Measurements from ENCODE around the gene CUBN. TPM values are rescaled to one million over a fixed set of nuclear protein-coding genes. Genes with fewer than 3 reads are reported as not detected.

CUBN gene
- total RNA-seq, 1 donor from 2014 or later = 1.0 TPM

DNA sequence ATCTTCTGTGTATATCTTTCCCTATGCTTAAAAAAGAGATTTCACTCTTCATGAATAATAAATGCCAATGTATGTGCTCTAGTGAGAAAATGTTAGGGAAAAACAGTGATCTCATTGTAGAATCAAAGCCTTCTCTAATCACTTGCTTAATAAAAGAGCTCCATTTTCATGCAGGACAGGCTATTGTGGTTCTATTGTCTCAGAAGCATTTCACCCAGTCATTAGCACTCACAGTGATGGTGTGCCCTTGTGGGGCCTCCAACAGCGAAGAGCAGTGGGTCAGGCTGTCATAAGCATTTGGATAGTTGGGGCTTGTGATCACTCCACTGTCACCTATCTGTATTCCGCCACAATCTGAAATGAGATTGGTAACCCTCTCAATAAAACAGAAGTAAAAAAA lies 228.5 kb downstream of the CUBN start:
- Mint-ChIP-seq H3K27me3 (peaks cover 4% of the 10 kb centered on the region), H3K4me3 (no peak overlapping the region), H3K4me1 (ENCODE audit: unreplicated experiment) (peaks cover 12% of the 10 kb centered on the region), H3K9me3 (peaks cover 22% of the 10 kb centered on the region), H3K36me3 (peaks cover 5% of the 10 kb centered on the region), H3K27ac (no peak overlapping the region)
- TF ChIP-seq, protein P1, sequence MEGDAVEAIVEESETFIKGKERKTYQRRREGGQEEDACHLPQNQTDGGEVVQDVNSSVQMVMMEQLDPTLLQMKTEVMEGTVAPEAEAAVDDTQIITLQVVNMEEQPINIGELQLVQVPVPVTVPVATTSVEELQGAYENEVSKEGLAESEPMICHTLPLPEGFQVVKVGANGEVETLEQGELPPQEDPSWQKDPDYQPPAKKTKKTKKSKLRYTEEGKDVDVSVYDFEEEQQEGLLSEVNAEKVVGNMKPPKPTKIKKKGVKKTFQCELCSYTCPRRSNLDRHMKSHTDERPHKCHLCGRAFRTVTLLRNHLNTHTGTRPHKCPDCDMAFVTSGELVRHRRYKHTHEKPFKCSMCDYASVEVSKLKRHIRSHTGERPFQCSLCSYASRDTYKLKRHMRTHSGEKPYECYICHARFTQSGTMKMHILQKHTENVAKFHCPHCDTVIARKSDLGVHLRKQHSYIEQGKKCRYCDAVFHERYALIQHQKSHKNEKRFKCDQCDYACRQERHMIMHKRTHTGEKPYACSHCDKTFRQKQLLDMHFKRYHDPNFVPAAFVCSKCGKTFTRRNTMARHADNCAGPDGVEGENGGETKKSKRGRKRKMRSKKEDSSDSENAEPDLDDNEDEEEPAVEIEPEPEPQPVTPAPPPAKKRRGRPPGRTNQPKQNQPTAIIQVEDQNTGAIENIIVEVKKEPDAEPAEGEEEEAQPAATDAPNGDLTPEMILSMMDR (conservative IDR thresholded peaks at IDR 0.05) = no peak
- DNase-seq (ENCODE audit: extremely low spot score, unreplicated experiment) = no peak

DNA sequence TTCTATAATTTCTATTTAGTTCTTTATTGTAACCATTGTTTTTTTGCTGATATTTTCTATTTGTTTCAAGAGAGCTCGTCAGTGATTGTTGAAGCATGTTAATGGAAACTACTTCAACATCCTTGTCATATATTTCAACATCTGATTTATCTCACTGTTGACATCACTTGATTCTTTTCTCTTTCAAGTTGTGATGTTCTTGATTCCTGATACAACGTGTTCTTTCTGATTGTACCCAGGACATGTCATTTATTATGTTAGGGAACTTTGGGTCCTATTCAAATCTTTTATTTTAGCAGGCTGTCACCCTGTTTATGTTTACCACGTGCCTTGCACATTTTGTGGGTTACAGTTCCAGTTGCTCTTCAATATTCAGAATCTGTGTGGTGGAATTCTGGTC lies 232.6 kb downstream of the CUBN start:
- DNase-seq (ENCODE audit: extremely low spot score, unreplicated experiment) = no peak
- no peaks in the 10 kb centered on the region for H3K27me3 Mint-ChIP-seq
- H3K4me3 Mint-ChIP-seq = no peak overlapping the region
- no peak overlapping the region for H3K27ac Mint-ChIP-seq
- H3K9me3 Mint-ChIP-seq = peaks cover 20% of the 10 kb centered on the region
- TF ChIP-seq, protein P1 (conservative IDR thresholded peaks at IDR 0.05) = no peak
- H3K36me3 Mint-ChIP-seq = peaks cover 6% of the 10 kb centered on the region
- peaks cover 4% of the 10 kb centered on the region for H3K4me1 Mint-ChIP-seq (ENCODE audit: unreplicated experiment)

DNA sequence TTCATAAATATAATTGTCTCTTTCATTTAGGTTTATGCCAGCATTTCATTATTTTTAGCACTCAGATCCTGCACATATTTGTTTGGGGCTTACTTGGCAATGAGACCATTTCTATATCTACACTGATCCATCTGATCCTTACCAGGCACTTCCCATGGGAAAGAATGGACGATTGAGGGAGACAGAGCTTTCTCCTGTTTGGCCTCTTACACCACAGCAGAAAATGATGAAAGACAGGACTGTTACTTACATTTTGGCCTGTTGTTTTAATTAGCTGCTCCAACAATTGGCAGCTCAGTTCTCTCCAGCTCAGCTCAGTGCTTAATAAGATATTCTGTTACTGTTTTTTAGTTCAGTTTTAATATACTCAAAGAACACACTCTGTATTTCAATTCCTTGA lies 234.8 kb downstream of the CUBN start:
- Mint-ChIP-seq H3K27ac (no peak overlapping the region), H3K36me3 (peaks cover 6% of the 10 kb centered on the region), H3K4me3 (no peak overlapping the region), H3K9me3 (peaks cover 15% of the 10 kb centered on the region), H3K27me3 (no peaks in the 10 kb centered on the region), H3K4me1 (ENCODE audit: unreplicated experiment) (peaks cover 9% of the 10 kb centered on the region)
- TF ChIP-seq, protein P1 (conservative IDR thresholded peaks at IDR 0.05) = no peak
- DNase-seq (ENCODE audit: extremely low spot score, unreplicated experiment) = no peak

DNA sequence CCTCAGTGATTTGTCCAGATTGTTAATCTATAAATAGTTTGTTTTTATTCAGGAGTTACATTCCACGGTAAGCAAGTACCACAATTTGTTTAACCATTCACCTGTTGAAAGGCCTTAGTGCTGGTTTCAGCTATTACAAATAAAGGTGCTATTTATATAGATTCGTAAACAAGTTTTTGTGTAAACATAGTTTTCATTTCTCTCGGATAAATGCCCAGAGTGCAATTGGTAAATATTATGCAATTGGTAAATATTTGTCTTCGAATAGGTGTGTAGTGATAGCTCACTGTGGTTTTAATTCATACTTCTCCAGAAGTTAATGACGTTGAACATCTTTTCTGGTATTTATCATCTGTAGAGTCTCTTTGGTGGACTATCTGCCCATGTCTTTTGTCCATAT lies 235.9 kb downstream of the CUBN start:
- Mint-ChIP-seq H3K9me3 (peaks cover 15% of the 10 kb centered on the region), H3K4me3 (no peak overlapping the region), H3K36me3 (peaks cover 6% of the 10 kb centered on the region), H3K27ac (no peak overlapping the region), H3K27me3 (no peaks in the 10 kb centered on the region), H3K4me1 (ENCODE audit: unreplicated experiment) (peaks cover 9% of the 10 kb centered on the region)
- TF ChIP-seq, protein P1 (conservative IDR thresholded peaks at IDR 0.05) = no peak
- no peak for DNase-seq (ENCODE audit: extremely low spot score, unreplicated experiment)

DNA sequence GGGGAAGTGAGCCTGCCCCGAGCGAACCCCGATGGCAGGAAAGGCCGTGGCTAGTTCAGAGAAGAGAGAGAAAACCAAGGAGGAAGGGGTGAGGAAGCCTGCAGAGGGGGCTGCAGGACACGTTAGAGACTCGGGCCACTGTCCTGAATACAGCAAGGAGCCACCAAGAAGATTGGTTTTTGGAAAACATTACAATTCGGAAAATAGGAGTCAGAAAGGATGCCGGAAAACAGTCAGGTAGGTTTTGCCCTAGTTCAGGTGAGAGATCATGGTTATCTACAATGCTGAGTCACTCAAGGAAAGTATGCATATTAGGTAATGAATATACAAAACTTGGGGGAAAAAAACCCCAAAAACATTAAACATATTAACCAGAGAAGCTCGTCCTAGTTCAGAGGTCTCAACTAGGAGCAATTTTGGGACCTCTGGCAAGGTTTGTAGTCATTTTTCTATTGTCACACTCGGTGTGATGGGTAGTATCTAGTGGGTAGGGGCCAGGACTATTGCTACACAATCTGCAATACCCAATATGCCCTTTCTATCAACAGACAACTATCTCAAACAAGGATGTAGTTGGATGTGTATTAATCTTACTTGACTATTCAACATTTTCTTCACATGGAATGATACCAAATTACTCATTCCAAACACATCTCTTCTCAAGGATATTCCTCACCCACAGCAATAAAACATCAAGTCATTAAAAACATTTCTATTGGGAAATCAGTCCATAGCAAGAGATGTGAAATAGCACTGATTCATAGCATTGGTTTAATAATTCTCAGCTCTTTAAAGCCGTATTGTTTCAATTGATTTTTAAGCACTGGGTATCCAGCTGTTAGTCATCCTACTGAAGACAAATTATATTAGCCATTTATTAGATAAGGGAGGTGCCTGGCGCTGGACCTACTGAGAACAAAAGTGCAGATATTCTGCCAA lies 238.0 kb downstream of the CUBN start:
- Mint-ChIP-seq H3K36me3 (peaks cover 11% of the 10 kb centered on the region), H3K27me3 (no peaks in the 10 kb centered on the region), H3K27ac (no peak overlapping the region), H3K9me3 (peaks cover 20% of the 10 kb centered on the region), H3K4me1 (ENCODE audit: unreplicated experiment) (peaks cover 9% of the 10 kb centered on the region), H3K4me3 (peak overlapping the region; percentile 16)
- TF ChIP-seq, protein P1 (conservative IDR thresholded peaks at IDR 0.05) = peak; percentile 72
- no peak for DNase-seq (ENCODE audit: extremely low spot score, unreplicated experiment)
